Measurements from ENCODE around the gene PLXDC1. TPM values are rescaled to one million over a fixed set of nuclear protein-coding genes. Genes with fewer than 3 reads are reported as not detected.
"Not testable (repeated sequence)": the region's sequence is repeated elsewhere in the genome, so short reads cannot be mapped to it uniquely, and the experiment has no call there.

PLXDC1 gene
- total RNA-seq, 1 experiment from 2014 or later, result 0.21 TPM

DNA sequence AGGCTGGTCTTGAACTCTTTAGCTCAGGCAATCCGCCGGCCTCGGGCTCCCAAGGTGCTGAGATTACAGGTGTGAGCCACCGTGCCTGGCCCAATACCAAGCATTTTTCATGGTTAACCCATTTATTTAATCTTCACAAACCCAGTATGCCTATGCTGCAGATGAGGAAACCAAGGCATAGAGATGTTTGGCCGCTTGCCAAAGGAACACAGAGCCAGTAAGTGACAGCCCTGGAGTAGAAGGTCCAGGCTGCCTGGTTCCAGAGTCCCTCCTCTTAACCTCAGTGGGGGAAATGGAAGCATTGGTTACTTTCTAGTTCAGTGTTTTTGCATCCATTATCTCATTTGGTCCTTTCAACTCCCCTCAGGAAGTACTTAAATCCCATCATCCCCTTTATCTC lies 29.9 kb upstream of the PLXDC1 start:
- DNase-seq (ENCODE audit: low spot score), result no peak

DNA sequence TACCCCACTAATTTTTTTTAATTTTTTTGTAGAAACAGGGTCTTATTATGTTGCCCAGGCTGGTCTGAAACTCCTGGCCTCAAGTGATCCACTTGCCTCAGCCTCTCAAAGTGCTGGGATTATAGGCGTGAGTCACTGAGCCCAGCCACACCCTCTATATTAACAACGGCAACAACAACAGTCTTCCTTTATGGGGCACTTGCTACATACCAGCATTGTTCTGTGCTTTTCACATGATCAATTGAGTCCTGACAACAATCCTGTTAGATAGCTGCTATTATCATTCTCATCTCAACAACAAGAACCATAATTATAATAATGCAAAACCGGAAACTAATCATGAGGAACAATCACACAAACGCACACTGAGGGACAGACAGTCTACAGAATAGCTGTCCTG lies 27.1 kb upstream of the PLXDC1 start:
- no peak for DNase-seq (ENCODE audit: low spot score)

DNA sequence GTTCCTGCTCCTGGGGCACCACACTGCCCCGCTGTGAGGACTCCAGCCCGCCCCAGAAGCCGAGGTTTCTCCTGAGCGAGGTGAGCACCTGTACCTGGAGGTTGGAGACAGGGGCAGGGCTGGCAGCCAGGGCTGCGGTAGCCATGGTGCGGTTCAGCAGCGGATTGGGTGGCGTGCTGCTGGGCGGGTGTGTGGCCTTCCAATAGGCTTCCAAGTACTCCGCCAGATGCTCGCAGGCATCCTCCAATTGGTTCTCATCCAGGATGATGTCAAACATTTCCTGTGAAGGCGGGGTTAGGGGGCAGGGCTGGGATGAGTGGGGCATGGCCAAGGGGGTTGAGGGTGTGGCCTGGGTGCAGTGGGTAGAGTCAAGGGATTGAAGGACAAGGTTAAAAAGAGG lies 25.8 kb upstream of the PLXDC1 start:
- no peak for DNase-seq (ENCODE audit: low spot score)

DNA sequence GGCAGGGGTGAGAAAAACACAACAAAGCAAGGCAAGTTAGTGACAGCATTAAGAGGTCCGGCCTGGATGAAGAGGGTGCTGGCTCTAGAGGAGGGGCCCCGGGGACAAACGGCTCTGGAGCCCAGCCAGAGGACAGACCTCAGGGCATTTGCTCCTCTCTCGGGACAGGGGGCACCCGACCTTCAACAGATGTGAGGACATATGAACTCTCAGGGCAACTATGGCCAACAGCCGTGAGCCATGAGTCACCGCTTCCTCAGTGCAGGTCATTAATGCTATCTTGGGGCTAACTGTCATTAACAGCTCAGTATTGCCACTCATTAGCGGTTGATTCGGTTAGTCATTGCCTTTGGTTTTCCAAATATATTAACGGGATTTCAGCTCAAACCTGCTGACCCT lies 24.3 kb upstream of the PLXDC1 start:
- DNase-seq (ENCODE audit: low spot score), result no peak

DNA sequence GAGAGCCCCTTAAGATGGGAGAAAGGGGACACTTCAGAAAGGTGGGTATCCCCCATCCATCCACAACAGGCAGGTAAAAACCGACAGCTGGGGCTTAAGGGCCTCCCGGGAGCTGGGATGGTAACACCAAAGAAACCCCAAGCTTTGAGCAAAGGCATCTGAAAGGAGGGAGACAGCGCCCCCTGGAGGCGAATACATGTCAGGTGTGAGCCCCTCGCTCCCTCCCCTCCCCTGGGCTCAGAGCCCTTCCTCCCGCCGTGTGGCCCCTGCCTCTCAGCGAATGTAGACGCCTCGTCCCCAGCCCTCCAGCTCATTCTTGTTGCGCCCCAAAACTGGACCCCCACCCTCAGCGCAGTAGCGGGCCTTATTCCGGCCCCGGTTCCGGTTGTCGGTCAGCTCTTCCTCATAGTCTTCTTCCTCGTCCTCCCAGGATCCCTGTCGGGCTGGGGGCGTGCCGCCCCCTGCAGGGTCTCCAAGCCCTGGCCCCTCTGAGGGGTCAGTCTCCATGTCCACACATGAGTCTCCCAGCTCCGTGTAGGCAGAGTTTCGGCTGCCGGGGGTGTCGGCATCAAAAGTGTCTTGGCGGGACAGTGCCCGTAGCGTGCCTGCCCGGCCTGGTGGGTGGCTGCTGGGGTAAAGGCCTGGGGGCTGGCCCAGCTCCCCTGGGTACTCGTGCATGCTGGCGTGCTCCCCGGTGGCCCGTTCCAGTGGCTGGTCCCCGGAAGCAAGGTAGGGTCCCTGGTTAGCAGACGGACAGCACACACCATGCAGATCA lies 23.7 kb upstream of the PLXDC1 start:
- DNase-seq (ENCODE audit: low spot score), result peak; percentile 53

- no peak for DNase-seq (ENCODE audit: low spot score)
Measured at GRCh38 chr17:39173526-39174274, 22.3 kb upstream of the PLXDC1 start.

DNA sequence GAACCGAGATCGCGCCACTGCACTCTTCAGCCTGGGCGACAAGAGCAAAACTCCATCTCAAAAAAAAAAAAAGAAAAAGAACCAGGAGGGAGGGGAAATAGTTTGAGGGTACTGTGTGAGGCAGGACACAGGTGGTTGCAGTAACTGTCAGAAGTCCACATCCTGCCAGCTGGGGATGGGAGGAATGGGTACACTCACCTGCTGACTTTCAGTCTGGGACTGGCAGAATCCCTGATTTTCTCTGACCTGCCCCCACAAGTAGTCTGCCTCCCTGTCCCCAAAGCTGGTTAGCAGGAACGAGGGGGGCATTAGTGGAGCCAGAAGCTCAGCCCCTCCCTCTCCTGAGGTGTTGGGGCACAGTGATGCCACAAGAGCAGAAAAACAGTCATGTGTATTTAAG lies 21.6 kb upstream of the PLXDC1 start:
- DNase-seq (ENCODE audit: low spot score), result no peak

DNA sequence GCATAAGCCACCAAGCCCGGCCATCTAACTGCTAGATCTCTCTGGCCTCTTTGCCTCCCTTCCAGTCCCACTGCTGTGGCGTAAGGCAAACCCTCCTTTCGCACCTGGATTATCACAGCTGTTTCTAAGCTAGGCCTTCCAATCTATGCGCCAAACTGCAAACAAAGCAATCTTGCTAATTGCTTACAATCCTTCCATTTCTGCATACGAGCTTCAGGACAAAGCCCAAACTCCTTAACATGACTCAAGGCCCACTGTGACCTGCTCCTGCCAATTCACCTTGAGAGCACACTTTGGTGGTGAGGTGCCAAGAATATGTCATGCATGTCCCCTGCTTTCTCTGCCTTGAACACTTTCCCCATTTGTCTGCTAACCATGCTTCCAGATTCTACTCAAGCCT lies 20.5 kb upstream of the PLXDC1 start:
- no peak for DNase-seq (ENCODE audit: low spot score)

- no peak for DNase-seq (ENCODE audit: low spot score)
Measured at GRCh38 chr17:39170558-39170957, 19.1 kb upstream of the PLXDC1 start.

DNA sequence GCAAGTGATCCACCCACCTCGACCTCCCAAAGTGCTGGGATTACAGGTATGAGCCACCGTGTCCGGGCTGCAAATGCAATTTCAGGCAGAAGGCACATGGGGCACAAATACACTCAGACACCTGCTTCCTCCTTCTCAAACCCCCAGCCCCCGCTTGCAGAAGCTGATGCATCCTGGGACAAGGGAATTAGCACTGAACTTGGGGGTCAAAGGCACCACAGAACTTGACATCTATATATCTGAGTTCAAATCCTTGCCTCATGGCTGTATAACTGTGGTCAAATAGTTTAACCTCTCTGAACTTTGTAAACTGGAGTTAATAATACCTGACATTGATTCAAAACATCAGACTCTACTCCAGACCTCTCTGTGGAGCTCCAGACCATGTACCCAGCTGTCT lies 18.7 kb upstream of the PLXDC1 start:
- DNase-seq (ENCODE audit: low spot score), result no peak

DNA sequence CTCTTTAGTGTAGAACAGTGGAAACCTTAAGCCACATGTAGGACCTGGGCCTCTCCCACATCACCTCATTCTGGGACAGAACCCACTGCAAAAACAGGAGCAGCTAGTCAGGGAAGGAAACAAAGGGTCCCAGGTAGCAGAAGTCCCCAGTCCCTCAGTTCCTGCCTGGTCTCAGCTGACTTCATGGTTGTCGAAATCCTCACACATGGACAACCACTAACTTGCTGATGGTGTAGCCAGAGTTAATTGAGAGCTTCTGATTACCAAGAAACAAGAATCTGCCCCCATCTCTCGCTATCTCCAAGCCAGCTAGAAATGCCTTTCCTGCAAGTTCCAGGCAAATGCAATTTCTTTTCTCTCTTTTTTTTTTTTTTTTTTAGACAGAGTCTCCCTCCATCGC lies 18.1 kb upstream of the PLXDC1 start:
- DNase-seq (ENCODE audit: low spot score), result no peak

DNA sequence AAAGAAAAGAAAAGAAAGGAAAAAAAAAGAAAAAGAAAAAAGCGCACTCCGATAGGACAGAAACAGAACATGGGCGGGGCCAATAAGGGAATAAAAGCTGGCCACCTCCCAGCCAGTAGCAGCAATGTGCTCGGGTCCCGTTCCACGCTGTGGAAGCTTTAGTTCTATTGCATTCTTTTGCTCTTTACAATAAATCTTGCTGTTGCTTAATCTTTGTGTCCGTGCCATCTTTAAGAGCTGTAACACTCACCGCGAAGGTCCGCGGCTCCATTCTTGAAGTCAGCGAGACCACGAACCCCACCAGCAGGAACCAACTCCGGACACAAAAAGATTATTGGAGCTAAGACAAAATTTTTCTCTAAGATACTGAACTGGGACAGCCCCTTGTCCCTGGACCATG lies 17.7 kb upstream of the PLXDC1 start:
- no peak for DNase-seq (ENCODE audit: low spot score)

GRCh38 chr17:39168503-39168902 lies 17.1 kb upstream of the PLXDC1 start:
- DNase-seq (ENCODE audit: low spot score), result not testable (repeated sequence)

GRCh38 chr17:39167476-39167875 lies 16.0 kb upstream of the PLXDC1 start:
- DNase-seq (ENCODE audit: low spot score), result no peak

DNA sequence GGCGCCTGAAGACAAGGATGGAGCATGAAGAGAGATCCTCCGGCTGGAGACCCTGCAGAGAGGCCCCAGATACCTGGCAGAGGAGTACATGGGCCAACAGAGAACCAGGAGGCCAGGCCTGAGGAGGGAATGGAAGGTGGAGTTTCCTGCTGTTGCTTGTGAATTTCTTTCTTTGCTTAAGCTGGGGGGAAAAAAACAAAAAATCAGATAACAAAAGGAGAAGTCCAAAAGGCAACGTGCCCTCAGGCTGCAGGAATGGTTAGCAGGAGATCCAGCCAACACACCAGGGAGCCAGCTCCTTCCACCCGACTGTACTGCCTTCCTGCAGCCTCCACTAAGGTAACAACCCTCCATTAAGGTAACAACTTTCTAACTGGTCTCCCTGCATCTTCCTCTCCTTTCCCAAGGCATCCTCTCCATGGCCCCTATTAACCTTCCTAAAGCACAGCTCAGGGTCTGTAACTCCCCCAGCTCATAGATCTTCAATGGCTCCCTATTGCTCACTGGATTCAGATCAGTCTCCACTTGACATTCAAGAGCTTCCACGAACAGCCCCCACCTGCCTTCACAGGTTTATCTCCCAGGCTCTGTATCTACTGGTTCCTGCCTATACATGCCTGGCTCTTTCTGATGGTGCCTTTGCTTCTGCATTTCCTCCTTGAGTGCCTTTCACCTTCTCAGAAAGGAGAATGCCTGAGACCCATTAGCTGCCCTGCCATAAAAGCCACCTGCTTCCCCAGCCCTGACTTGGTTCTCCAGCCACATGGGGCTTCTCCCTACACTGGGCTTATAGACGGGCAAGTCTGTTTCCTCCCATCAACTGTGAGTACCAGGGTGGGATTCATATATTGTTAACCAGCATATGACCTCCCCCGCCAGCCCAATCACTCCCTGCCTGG lies 15.2 kb upstream of the PLXDC1 start:
- DNase-seq (ENCODE audit: low spot score), result no peak

GRCh38 chr17:39165841-39166349 lies 14.5 kb upstream of the PLXDC1 start, which contains the start of gene ARL5C:
Gene ARL5C (minus strand): TSS chr17:39166161. CDS start chr17:39165760, 401 bp downstream.
- DNase-seq (ENCODE audit: low spot score), result no peak

GRCh38 chr17:39165178-39165840 lies 13.9 kb upstream of the PLXDC1 start:
- no peak for DNase-seq (ENCODE audit: low spot score)

GRCh38 chr17:39164675-39165143 lies 13.3 kb upstream of the PLXDC1 start:
- DNase-seq (ENCODE audit: low spot score), result peak; percentile 65

DNA sequence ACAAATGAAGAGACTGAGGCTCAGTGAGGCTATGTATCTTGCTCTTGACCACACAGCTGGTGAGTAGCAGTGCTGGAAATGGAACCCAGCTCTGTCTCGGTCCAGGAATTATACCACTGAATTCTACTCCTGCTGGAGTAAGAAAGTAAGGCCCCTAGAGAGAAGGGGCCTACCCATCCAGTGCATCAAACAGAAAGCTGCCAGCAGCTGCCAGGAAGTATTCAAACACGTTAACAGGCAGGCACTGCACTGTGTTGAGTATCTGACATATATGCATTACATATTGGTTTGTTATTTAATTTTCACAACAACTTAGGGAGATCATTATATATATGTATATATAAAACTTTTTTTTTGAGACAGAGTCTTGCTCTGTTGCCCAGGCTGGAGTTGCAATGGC lies 10.5 kb upstream of the PLXDC1 start:
- no peak for DNase-seq (ENCODE audit: low spot score)

DNA sequence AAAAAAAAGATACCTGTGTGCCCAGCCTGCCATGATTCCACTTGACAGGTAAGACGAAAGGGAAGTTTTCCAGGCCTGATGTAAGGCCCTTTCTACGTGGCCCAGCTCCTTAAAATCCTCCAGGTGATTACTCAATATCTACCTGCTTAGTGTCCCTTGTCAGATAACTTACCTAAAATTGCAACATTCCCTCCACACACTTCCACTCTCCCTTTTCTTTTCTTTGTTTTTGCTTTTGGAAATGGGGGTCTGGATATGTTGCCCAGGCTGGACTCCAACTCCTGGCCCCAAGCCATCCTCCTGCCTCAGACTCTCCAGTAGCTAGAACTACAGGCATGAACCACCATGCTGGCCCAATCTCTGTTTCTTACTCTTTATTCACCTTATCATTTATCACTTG lies 7.2 kb upstream of the PLXDC1 start:
- DNase-seq (ENCODE audit: low spot score), result no peak

GRCh38 chr17:39156491-39156890 lies 5.1 kb upstream of the PLXDC1 start:
- no peak for DNase-seq (ENCODE audit: low spot score)
